Uterus (tissue), 4 donors: Measurements from ENCODE around the gene SNAPC4. TPM values are rescaled to one million over a fixed set of nuclear protein-coding genes. Genes with fewer than 3 reads are reported as not detected.

Experiments used
- DNase-seq, 2 donors: peaks; one replicate each; pipeline ENCODE4 v3.0.0-alpha.2; 2019 to 2020
- H3K27ac ChIP-seq, 2 donors: fragments of 200-600 bp; sonication (generic); 1 replicate in 1 of 2; 2 replicates in 1 of 2; pipeline ENCODE4 v1.5.1; 2016 to 2018
- H3K27me3 ChIP-seq, 2 donors: fragments of 200-600 bp; sonication (generic); one replicate each; pipeline ENCODE4 v1.5.1; 2018 to 2019; ENCODE audit warnings: control low read depth in 1 of 2
- H3K36me3 ChIP-seq, 2 donors: fragments of 200-600 bp; sonication (generic); one replicate each; pipeline ENCODE4 v1.5.1; 2019; ENCODE audit warnings: control low read depth in 1 of 2
- H3K4me1 ChIP-seq, 2 donors: fragments of 200-600 bp; sonication (generic); one replicate each; pipeline ENCODE4 v1.5.1; 2018 to 2019; ENCODE audit warnings: control low read depth in 1 of 2
- H3K4me3 ChIP-seq, 2 donors: fragments of 200-600 bp; sonication (generic); 1 replicate in 1 of 2; 2 replicates in 1 of 2; pipeline ENCODE4 v1.5.1; 2018 to 2019; ENCODE audit warnings: mild to moderate bottlenecking in 1 of 2
- H3K9me3 ChIP-seq, 2 donors: fragments of 200-600 bp; sonication (generic); one replicate each; pipeline ENCODE4 v1.5.1; 2019; ENCODE audit warnings: control low read depth in 1 of 2
- POLR2A ChIP-seq, 2 donors: fragments of 450-650 bp; IDR thresholded peaks; one replicate each; pipeline ENCODE4 v1.6.1; 2016; ENCODE audit warnings: antibody characterized with exemption in 2 of 2, mild to moderate bottlenecking in 1 of 2, moderate library complexity in 1 of 2
- intact Hi-C: fragments of 100-400 bp; cut with DNase I; formaldehyde crosslinking; loops from one replicate; pipeline ENCODE4 v1.15.1; 2023; ENCODE audit warnings: low total_unique reads
- total RNA-seq, 4 donors: library from RNA; depleted of rRNA in 3 of 4; stranded (reverse); fragments of >200 nt in 3 of 4; gene quantifications; one replicate each; pipeline versions ENCODE4 v1.1.0 to v1.2.4, GENCODE V29; 2014 to 2023
- TF ChIP-seq, protein P1 (sequence below), 4 experiments: fragments of 200-600 bp in 2 of 4; fragments of 450-650 bp in 2 of 4; sonication (generic) in 2 of 4; IDR thresholded peaks; one replicate each; pipeline ENCODE4 v1.5.1; 2016 to 2019; ENCODE audit warnings: antibody characterized with exemption in 4 of 4, mild to moderate bottlenecking in 2 of 4, moderate library complexity in 1 of 4
- donor health status: DM: yes; HTN: yes; CAD: no.

Gene SNAPC4
- total RNA-seq, 4 donors from 2014 or later: 0.51 to 12.5 (median 7.7) TPM

GRCh38 chr9:136392538-136393449, 7.2 kb downstream of the SNAPC4 start:
- H3K27me3 ChIP-seq: no peaks in the 10 kb centered on the region
- no peaks in the 10 kb centered on the region for H3K36me3 ChIP-seq
- H3K27ac ChIP-seq: no peak overlapping the region
- DNase-seq: no peak
- intact Hi-C loops: no loop called here
- no peaks in the 10 kb centered on the region for H3K9me3 ChIP-seq
- no peaks in the 10 kb centered on the region for H3K4me1 ChIP-seq
- no peak overlapping the region for H3K4me3 ChIP-seq
- TF ChIP-seq, protein P1, sequence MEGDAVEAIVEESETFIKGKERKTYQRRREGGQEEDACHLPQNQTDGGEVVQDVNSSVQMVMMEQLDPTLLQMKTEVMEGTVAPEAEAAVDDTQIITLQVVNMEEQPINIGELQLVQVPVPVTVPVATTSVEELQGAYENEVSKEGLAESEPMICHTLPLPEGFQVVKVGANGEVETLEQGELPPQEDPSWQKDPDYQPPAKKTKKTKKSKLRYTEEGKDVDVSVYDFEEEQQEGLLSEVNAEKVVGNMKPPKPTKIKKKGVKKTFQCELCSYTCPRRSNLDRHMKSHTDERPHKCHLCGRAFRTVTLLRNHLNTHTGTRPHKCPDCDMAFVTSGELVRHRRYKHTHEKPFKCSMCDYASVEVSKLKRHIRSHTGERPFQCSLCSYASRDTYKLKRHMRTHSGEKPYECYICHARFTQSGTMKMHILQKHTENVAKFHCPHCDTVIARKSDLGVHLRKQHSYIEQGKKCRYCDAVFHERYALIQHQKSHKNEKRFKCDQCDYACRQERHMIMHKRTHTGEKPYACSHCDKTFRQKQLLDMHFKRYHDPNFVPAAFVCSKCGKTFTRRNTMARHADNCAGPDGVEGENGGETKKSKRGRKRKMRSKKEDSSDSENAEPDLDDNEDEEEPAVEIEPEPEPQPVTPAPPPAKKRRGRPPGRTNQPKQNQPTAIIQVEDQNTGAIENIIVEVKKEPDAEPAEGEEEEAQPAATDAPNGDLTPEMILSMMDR (IDR thresholded peaks at IDR 0.05): no peak
- TF ChIP-seq POLR2A (IDR thresholded peaks at IDR 0.05): no peak

GRCh38 chr9:136391737-136392537, 8.0 kb downstream of the SNAPC4 start:
- H3K36me3 ChIP-seq: no peaks in the 10 kb centered on the region
- intact Hi-C loops: no loop called here
- no peak overlapping the region for H3K4me3 ChIP-seq
- H3K9me3 ChIP-seq: no peaks in the 10 kb centered on the region
- no peak for DNase-seq
- H3K4me1 ChIP-seq: no peaks in the 10 kb centered on the region
- no peak for TF ChIP-seq POLR2A (IDR thresholded peaks at IDR 0.05)
- TF ChIP-seq, protein P1 (IDR thresholded peaks at IDR 0.05): no peak
- no peak overlapping the region for H3K27ac ChIP-seq
- H3K27me3 ChIP-seq: no peaks in the 10 kb centered on the region

DNA sequence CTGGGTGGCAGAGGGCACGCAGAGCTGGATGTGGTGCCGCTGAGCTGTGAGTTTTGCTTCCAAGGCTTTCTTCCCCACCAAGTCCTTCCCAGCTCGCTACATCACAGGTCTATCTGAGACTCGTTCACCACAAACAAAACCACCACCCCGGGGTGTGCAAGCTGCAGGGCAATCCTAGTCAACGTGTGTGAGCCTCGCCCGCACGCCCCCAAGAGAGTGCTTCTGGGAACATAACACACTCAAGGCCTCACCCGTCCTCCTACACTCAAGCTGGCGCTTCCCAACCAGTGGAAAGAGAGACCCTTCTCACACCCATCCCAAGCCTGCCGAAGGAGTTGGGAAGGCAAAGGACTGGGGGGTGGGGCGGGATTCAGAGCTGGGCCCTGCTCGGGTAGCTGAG, 10.6 kb downstream of the SNAPC4 start:
- no peak for TF ChIP-seq POLR2A (IDR thresholded peaks at IDR 0.05)
- TF ChIP-seq, protein P1 (IDR thresholded peaks at IDR 0.05): no peak
- Histone ChIP-seq H3K9me3 (no peaks in the 10 kb centered on the region), H3K27ac (no peak overlapping the region), H3K4me1 (no peaks in the 10 kb centered on the region), H3K27me3 (no peaks in the 10 kb centered on the region), H3K36me3 (no peaks in the 10 kb centered on the region), H3K4me3 (no peak overlapping the region)
- intact Hi-C loops: no loop called here
- DNase-seq: no peak

DNA sequence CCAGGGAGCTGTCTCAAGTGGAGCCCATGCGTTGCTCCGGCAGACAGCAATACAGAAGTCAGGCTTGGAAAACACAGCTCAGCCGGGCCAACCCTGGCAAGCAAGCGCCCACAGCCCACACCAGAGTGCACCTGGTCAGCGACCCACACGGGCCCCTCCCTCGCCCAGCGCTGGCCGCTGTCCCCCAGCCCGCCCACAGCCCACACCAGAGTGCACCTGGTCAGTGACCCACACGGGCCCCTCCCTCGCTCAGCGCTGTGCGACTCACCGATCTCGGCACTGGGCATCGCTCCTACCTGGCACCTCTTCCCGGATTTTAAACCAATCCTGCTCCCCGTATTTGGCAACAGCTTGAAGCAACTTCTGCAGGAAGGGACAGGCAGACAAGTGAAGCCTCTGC, 12.8 kb downstream of the SNAPC4 start:
- intact Hi-C loops: no loop called here

More for the DNA sequence above, 12.8 kb downstream of the SNAPC4 start:
- no peak for DNase-seq
- no peaks in the 10 kb centered on the region for H3K36me3 ChIP-seq
- H3K27me3 ChIP-seq: no peaks in the 10 kb centered on the region
- H3K4me3 ChIP-seq: no peak overlapping the region
- H3K27ac ChIP-seq: no peak overlapping the region
- H3K9me3 ChIP-seq: no peaks in the 10 kb centered on the region
- no peaks in the 10 kb centered on the region for H3K4me1 ChIP-seq
- TF ChIP-seq, protein P1 (IDR thresholded peaks at IDR 0.05): no peak
- no peak for TF ChIP-seq POLR2A (IDR thresholded peaks at IDR 0.05)
